Fibroblast of villous mesenchyme (primary cell): ENCODE results near the gene CATSPERB. TPM values are rescaled to one million over a fixed set of nuclear protein-coding genes. Genes with fewer than 3 reads are reported as not detected.
"Not testable (repeated sequence)": the region's sequence is repeated elsewhere in the genome, so short reads cannot be mapped to it uniquely, and the experiment has no call there.

Source experiments
- DNase-seq: peaks from one replicate; pipeline ENCODE4 v3.0.0-alpha.2; 2010; ENCODE audit warnings: low read depth
- H3K4me3 ChIP-seq: 2 replicates; pipeline ENCODE4 v1.5.1; 2011; ENCODE audit warnings: low read depth, mild to moderate bottlenecking, low read length
- CTCF ChIP-seq: IDR thresholded peaks from 2 replicates; pipeline ENCODE4 v1.5.1; 2012; ENCODE audit warnings: low read depth, mild to moderate bottlenecking, low read length; ENCODE audit not compliant: insufficient read depth
- total RNA-seq: library from RNA; depleted of rRNA; stranded (reverse); fragments of >200 nt; gene quantifications from 2 replicates; pipeline ENCODE4 v1.2.3, GENCODE V29; 2012

The CATSPERB gene
- total RNA-seq, 1 donor = under 0.01 TPM

- DNase-seq = no peak
- TF ChIP-seq CTCF = no peak
- H3K4me3 ChIP-seq = no peak overlapping the region
Measured at GRCh38 chr14:91575469-91576208, 156.2 kb downstream of the CATSPERB start.

GRCh38 chr14:91573894-91574837, 157.7 kb downstream of the CATSPERB start:
- peak; percentile 15 for DNase-seq
- H3K4me3 ChIP-seq = peak overlapping the region; percentile 24
- TF ChIP-seq CTCF = no peak

- H3K4me3 ChIP-seq = no peak overlapping the region
- DNase-seq = no peak
- TF ChIP-seq CTCF = no peak
Measured at GRCh38 chr14:91573528-91573893, 158.4 kb downstream of the CATSPERB start.

GRCh38 chr14:91570021-91570420, 161.9 kb downstream of the CATSPERB start:
- TF ChIP-seq CTCF = no peak
- DNase-seq = no peak
- H3K4me3 ChIP-seq = no peak overlapping the region

GRCh38 chr14:91569301-91569700, 162.6 kb downstream of the CATSPERB start:
- TF ChIP-seq CTCF = no peak
- no peak overlapping the region for H3K4me3 ChIP-seq
- no peak for DNase-seq

- TF ChIP-seq CTCF = no peak
Measured at GRCh38 chr14:91568626-91569025, 163.3 kb downstream of the CATSPERB start.

GRCh38 chr14:91567827-91568226, 164.1 kb downstream of the CATSPERB start:
- not testable (repeated sequence) for H3K4me3 ChIP-seq, DNase-seq

More at GRCh38 chr14:91568626-91569025, 163.3 kb downstream of the CATSPERB start:
- no peak for DNase-seq
- no peak overlapping the region for H3K4me3 ChIP-seq
